ENCODE results near the gene OR10P1.
"Not testable (repeated sequence)": the region's sequence is repeated elsewhere in the genome, so short reads cannot be mapped to it uniquely, and the experiment has no call there.

OR10P1 gene

GRCh38 chr12:55642669-55643068 is 6.0 kb downstream of the OR10P1 start:
- ChIA-PET POLR2A (no interaction called here), CTCF (interaction anchor here (1.7 kb wide), 1 partner anchor 14 kb away, joined by 9 read pairs; no protein-coding TSS in a partner anchor)
- H3K4me3 ChIP-seq (ENCODE audit: low read depth, low read length) = no peak overlapping the region
- no peak for TF ChIP-seq CTCF (IDR thresholded peaks at IDR 0.05; ENCODE audit: insufficient read depth, low read length, missing control alignments)
- no peak for DNase-seq (ENCODE audit: low read depth, low spot score)

- no peak overlapping the region for H3K4me3 ChIP-seq (ENCODE audit: low read depth, low read length)
- CTCF ChIA-PET = interaction anchor here (1.3 to 4.8 kb wide), 6 partner anchors 12 to 92 kb away, joined by 3 to 86 read pairs (median 10); partner anchors contain the start of gene BLOC1S1
- POLR2A ChIA-PET = no interaction called here
- TF ChIP-seq CTCF (IDR thresholded peaks at IDR 0.05; ENCODE audit: insufficient read depth, low read length, missing control alignments) = no peak
- DNase-seq (ENCODE audit: low read depth, low spot score) = no peak
Measured at GRCh38 chr12:55644591-55644990, 7.9 kb downstream of the OR10P1 start.

GRCh38 chr12:55647027-55647426 is 10.3 kb downstream of the OR10P1 start:
- no peak for DNase-seq (ENCODE audit: low read depth, low spot score)
- POLR2A ChIA-PET = no interaction called here
- no peak for TF ChIP-seq CTCF (IDR thresholded peaks at IDR 0.05; ENCODE audit: insufficient read depth, low read length, missing control alignments)
- no peak overlapping the region for H3K4me3 ChIP-seq (ENCODE audit: low read depth, low read length)
- CTCF ChIA-PET = interaction anchor here (0.8 to 4.8 kb wide), 17 partner anchors 10 to 458 kb away, joined by 3 to 86 read pairs (median 5); partner anchors contain the start of genes BLOC1S1, CD63, ITGA7 and OR10P1

GRCh38 chr12:55650620-55651298 is 14.1 kb downstream of the OR10P1 start:
- CTCF ChIA-PET; DNase-seq (ENCODE audit: low read depth, low spot score); H3K4me3 ChIP-seq (ENCODE audit: low read depth, low read length); POLR2A ChIA-PET: not testable (repeated sequence)

GRCh38 chr12:55651299-55651683 is 14.6 kb downstream of the OR10P1 start:
- CTCF ChIA-PET = no interaction called here
- no peak for DNase-seq (ENCODE audit: low read depth, low spot score)

GRCh38 chr12:55652352-55652751 is 15.7 kb downstream of the OR10P1 start:
- no peak for DNase-seq (ENCODE audit: low read depth, low spot score)
- CTCF ChIA-PET = no interaction called here
- H3K4me3 ChIP-seq (ENCODE audit: low read depth, low read length) = no peak overlapping the region
- POLR2A ChIA-PET = no interaction called here
- TF ChIP-seq CTCF (IDR thresholded peaks at IDR 0.05; ENCODE audit: insufficient read depth, low read length, missing control alignments) = no peak

More at GRCh38 chr12:55651299-55651683, 14.6 kb downstream of the OR10P1 start:
- H3K4me3 ChIP-seq (ENCODE audit: low read depth, low read length) = no peak overlapping the region
- TF ChIP-seq CTCF (IDR thresholded peaks at IDR 0.05; ENCODE audit: insufficient read depth, low read length, missing control alignments) = no peak
- POLR2A ChIA-PET = no interaction called here

- TF ChIP-seq CTCF (IDR thresholded peaks at IDR 0.05; ENCODE audit: insufficient read depth, low read length, missing control alignments) = no peak
- CTCF ChIA-PET = no interaction called here
- no peak overlapping the region for H3K4me3 ChIP-seq (ENCODE audit: low read depth, low read length)
- no peak for DNase-seq (ENCODE audit: low read depth, low spot score)
- POLR2A ChIA-PET = no interaction called here
Measured at GRCh38 chr12:55653031-55653430, 16.3 kb downstream of the OR10P1 start.

All from AG04449 (cell line).